Adrenal gland (tissue), 12 donors: ENCODE results near the gene SGCB. TPM values are rescaled to one million over a fixed set of nuclear protein-coding genes. Genes with fewer than 3 reads are reported as not detected.

Experiments
- DNase-seq, 7 donors: peaks; one replicate each; pipeline ENCODE4 v3.0.0-alpha.2; 2019 to 2020
- H3K27ac ChIP-seq, 5 donors: fragments of 200-600 bp; sonication (generic) in 4 of 5; 1 replicate in 3 of 5; 2 replicates in 2 of 5; pipeline versions ENCODE4 v1.5.1 to v1.8.0; 2016 to 2020; ENCODE audit warnings: mild to moderate bottlenecking in 1 of 5
- H3K27me3 ChIP-seq: fragments of 200-600 bp; 2 replicates; pipeline ENCODE4 v1.8.0; 2021
- H3K36me3 ChIP-seq, 2 donors: fragments of 200-600 bp; replicated peaks in 1 of 2; 1 replicate in 1 of 2; 2 replicates in 1 of 2; pipeline versions ENCODE4 v1.5.1 to v1.8.0; 2018 to 2022
- H3K4me1 ChIP-seq, 2 donors: fragments of 200-600 bp; replicated peaks in 1 of 2; 1 replicate in 1 of 2; 2 replicates in 1 of 2; pipeline versions ENCODE4 v1.5.1 to v1.8.0; 2018 to 2021
- H3K4me3 ChIP-seq, 4 donors: fragments of 200-600 bp; sonication (generic) in 3 of 4; one replicate each; pipeline ENCODE4 v1.5.1; 2016 to 2018
- H3K9me3 ChIP-seq, 3 donors: fragments of 200-600 bp; sonication (generic) in 1 of 3; replicated peaks in 1 of 3; 1 replicate in 2 of 3; 2 replicates in 1 of 3; pipeline versions ENCODE4 v1.5.1 to v1.8.0; 2016 to 2021
- POLR2A ChIP-seq, 2 donors: fragments of 450-650 bp; IDR thresholded peaks; one replicate each; pipeline ENCODE4 v1.6.1; 2017; ENCODE audit warnings: antibody characterized with exemption in 2 of 2, mild to moderate bottlenecking in 2 of 2, moderate library complexity in 1 of 2
- WGBS, 4 donors: extraction: QIAGEN DNeasy Blood & Tissue Kit in 2 of 4; methylation state at CpG; one replicate each; pipeline versions ENCODE4 v1.1.5 to v1.1.7; 2013 to 2017; 5-methylcytosine and 5-hydroxymethylcytosine counted together
- intact Hi-C, 2 donors: fragments of 100-400 bp; cut with DNase I; formaldehyde crosslinking; loops; one replicate each; pipeline versions ENCODE4 v1.14.1 to v1.15.0; 2022 to 2023
- polyA plus RNA-seq, 3 donors: library from polyadenylated mRNA; stranded (reverse); fragments of 200-250 nt in 2 of 3; fragments of 350-450 nt in 1 of 3; fragmentation: Illumina TruSeq in 1 of 3; extraction: RNeasy Lipid Tissue Mini Kit (QIAGEN cat#74804) in 1 of 3; gene quantifications; one replicate each; pipeline ENCODE4 v1.2.3, GENCODE V29; 2013 to 2014
- total RNA-seq, 9 donors: library from RNA; depleted of rRNA in 4 of 9; stranded (reverse); fragments of >200 nt in 4 of 9; fragments of 120-200 nt in 1 of 9; fragmentation: NEBNext Ultra II Directional in 1 of 9; extraction: Animal tissue kit (Norgen Biotek cat#: 25700) in 1 of 9; gene quantifications; one replicate each; pipeline versions ENCODE4 v1.1.0 to v1.2.4, GENCODE V29; 2013 to 2023
- TF ChIP-seq, protein P1 (sequence below), 6 experiments: fragments of 450-650 bp in 4 of 6; fragments of 200-600 bp in 2 of 6; sonication (generic) in 1 of 6; IDR thresholded peaks; 1 replicate in 5 of 6; 2 replicates in 1 of 6; pipeline versions ENCODE4 v1.5.1 to v1.8.0; 2016 to 2021; ENCODE audit warnings: antibody characterized with exemption in 6 of 6, mild to moderate bottlenecking in 2 of 6, moderate library complexity in 1 of 6
- donor health status: healthy with polysubstance abuse.
- donor health status: Bipolar disorder and iron deficiency.
- donor health status: DM: yes; HTN: yes; CAD: no.
- donor health status: DM: no; HTN: no; CAD: no.
- donor health status: DM: no; HTN: no; CAD: no.
- donor health status: DM: yes; HTN: yes; CAD: no.

Gene SGCB
- total and polyA plus RNA-seq, 12 donors = 7.7 to 55.3 (median 27.1) TPM

DNA sequence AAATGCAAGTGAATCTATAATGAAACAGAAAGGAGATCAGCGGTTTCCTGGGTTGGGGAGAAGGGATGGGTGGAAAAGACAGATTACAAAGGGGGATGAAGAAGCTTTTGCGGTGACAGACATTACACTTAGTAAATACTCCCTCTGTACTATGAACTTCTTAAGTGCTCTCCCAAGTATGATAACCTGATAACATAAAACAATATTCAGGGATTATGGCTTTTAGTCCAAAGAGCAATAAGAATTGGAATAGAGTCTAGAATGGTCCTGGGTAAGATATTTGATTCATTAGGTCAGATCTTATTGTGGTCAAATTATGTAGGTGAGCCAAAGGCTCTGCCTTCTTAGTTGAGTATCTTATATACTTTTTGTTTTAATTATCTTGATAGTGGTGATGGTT is 27.1 kb downstream of the SGCB start:
- TF ChIP-seq POLR2A (IDR thresholded peaks at IDR 0.05) = no peak
- TF ChIP-seq, protein P1, sequence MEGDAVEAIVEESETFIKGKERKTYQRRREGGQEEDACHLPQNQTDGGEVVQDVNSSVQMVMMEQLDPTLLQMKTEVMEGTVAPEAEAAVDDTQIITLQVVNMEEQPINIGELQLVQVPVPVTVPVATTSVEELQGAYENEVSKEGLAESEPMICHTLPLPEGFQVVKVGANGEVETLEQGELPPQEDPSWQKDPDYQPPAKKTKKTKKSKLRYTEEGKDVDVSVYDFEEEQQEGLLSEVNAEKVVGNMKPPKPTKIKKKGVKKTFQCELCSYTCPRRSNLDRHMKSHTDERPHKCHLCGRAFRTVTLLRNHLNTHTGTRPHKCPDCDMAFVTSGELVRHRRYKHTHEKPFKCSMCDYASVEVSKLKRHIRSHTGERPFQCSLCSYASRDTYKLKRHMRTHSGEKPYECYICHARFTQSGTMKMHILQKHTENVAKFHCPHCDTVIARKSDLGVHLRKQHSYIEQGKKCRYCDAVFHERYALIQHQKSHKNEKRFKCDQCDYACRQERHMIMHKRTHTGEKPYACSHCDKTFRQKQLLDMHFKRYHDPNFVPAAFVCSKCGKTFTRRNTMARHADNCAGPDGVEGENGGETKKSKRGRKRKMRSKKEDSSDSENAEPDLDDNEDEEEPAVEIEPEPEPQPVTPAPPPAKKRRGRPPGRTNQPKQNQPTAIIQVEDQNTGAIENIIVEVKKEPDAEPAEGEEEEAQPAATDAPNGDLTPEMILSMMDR (IDR thresholded peaks at IDR 0.05) = no peak
- Histone ChIP-seq H3K4me3 (no peak overlapping the region), H3K27me3 (no peaks in the 10 kb centered on the region), H3K27ac (no peak overlapping the region), H3K9me3 (no peaks in the 10 kb centered on the region), H3K4me1 (no peaks in the 10 kb centered on the region), H3K36me3 (no peaks in the 10 kb centered on the region)
- 94 to 100% (median 98%) methylated on average over 2 of the region's 2 CpGs for WGBS, 4 donors
- no peak for DNase-seq
- intact Hi-C loops = no loop called here

DNA sequence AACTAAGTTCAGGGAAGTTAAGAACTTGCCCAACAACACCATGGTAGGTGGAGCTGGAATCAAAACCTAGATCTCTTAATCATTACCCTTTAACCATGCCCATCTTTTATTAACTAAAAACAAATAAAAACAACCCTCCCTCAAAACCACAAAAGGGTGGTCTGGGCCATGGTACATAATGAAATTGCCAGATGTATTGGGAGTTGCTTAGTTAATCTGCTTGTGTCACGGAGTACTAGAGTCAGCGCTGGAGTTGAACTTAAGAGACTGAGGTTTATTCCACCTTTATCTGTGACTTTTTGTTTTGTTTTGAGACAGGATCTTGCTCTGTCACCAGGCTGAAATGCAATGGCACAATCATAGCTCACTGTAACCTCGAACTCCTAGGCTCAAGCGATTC is 31.2 kb downstream of the SGCB start:
- intact Hi-C loops = no loop called here
- WGBS, 4 donors = 94 to 99% (median 95%) methylated on average over 4 of the region's 4 CpGs
- TF ChIP-seq, protein P1 (IDR thresholded peaks at IDR 0.05) = no peak
- no peak for TF ChIP-seq POLR2A (IDR thresholded peaks at IDR 0.05)
- Histone ChIP-seq H3K4me3 (no peak overlapping the region), H3K4me1 (no peaks in the 10 kb centered on the region), H3K27me3 (no peaks in the 10 kb centered on the region), H3K36me3 (no peaks in the 10 kb centered on the region), H3K27ac (no peak overlapping the region), H3K9me3 (no peaks in the 10 kb centered on the region)
- no peak for DNase-seq

DNA sequence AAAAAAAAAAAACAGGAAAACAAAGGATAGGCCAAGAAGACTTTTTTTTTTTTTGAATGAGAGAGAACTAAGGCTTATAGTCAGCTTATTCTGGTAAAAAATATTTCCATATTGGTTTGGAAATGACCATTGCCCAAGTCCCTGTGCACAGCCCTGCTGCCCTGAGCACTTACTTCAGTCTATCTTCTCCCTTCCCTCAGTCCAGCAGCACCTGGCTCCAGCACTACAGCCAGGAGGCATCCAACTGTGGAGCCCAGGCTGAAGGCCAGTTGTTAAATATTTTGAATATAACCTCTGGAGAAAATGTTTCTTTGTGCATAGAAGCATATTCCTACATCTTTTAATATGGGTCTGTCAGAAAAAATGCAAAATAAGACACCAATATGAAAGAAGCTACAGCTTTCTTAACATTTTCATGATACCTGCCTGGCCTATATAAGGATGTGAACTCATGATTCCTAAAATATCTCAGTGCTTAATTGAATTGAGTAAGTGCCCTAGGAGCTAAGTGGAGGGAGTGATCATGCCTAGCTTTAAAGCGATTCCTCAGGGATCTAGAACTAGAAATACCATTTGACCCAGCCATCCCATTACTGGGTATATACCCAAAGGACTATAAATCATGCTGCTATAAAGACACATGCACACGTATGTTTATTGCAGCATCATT is 32.4 kb downstream of the SGCB start:
- no peak for DNase-seq
- Histone ChIP-seq H3K36me3 (no peaks in the 10 kb centered on the region), H3K9me3 (no peaks in the 10 kb centered on the region), H3K4me3 (no peak overlapping the region), H3K27ac (no peak overlapping the region), H3K27me3 (no peaks in the 10 kb centered on the region), H3K4me1 (no peaks in the 10 kb centered on the region)
- intact Hi-C loops = no loop called here
- TF ChIP-seq POLR2A (IDR thresholded peaks at IDR 0.05) = no peak
- TF ChIP-seq, protein P1 (IDR thresholded peaks at IDR 0.05) = no peak
- 84 to 100% (median 92%) methylated on average over 1 to 2 of the region's 2 CpGs for WGBS, 4 donors

DNA sequence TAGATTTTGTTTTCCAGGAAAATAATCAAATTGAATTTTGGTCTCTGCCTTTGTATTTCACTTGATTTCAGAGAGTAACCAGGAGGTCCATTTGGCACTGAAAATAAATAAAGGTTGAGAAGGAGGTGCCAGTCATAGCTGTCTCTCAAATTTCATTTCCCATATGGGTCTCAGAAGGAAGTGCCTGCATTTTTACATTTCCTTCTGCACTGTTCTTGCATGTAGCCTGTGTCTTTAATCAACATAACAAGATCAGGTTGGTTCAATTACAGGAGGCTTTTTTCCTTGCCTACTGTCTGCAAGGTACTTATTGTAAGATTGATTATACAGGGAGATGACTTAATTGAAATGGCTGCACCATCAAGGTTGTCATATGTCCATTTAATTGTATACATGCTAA is 33.7 kb downstream of the SGCB start:
- no peaks in the 10 kb centered on the region for H3K4me1 ChIP-seq

More for the DNA sequence above, 33.7 kb downstream of the SGCB start:
- TF ChIP-seq POLR2A (IDR thresholded peaks at IDR 0.05) = no peak
- TF ChIP-seq, protein P1 (IDR thresholded peaks at IDR 0.05) = no peak
- no peak for DNase-seq
- Histone ChIP-seq H3K36me3 (no peaks in the 10 kb centered on the region), H3K4me3 (no peak overlapping the region), H3K27me3 (no peaks in the 10 kb centered on the region), H3K27ac (no peak overlapping the region), H3K9me3 (no peaks in the 10 kb centered on the region)
- intact Hi-C loops = no loop called here
